ENCODE data around the gene ERICH6. TPM values are rescaled to one million over a fixed set of nuclear protein-coding genes. Genes with fewer than 3 reads are reported as not detected.
A peak's percentile ranks its signal among the peaks of the same experiment; 100 is the strongest.

Gene ERICH6
- total RNA-seq (2014; rRNA removed; shearing (Covaris generic)), result 0.07 TPM in 1 of 2 replicates, not detected in the other

- DNase-seq (ENCODE audit: low read depth), result peak; percentile 95
These were observed at the start of gene ERICH6 for GRCh38 chr3:150703756-150704344. TSS of gene ERICH6 (minus strand) at chr3:150703920. CDS start at chr3:150703898, 22 bp downstream.

DNA sequence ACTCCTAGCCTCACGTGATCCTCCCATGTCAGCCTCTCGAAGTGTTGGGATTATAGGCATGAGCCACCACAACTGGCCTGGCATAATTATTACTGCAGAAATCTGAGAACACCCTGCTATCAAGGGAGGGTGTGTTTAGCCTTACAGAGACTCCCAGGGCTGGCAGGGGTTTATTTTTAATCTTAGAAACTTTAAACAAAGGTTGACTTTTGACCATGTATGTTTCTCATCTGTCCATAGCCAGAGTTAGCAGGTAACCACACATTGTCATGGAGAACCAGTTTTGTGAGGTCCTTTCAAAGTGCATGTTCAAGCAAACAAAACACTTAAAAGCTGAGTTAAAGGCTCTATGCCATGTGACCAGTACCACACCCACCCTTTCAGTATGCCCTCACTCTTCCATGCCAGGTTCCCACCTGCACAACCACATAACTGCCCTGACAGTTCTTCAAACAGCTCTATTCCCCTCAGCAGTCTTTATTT, 48.1 kb upstream of the ERICH6 start:
- DNase-seq (ENCODE audit: low read depth), result no peak

DNA sequence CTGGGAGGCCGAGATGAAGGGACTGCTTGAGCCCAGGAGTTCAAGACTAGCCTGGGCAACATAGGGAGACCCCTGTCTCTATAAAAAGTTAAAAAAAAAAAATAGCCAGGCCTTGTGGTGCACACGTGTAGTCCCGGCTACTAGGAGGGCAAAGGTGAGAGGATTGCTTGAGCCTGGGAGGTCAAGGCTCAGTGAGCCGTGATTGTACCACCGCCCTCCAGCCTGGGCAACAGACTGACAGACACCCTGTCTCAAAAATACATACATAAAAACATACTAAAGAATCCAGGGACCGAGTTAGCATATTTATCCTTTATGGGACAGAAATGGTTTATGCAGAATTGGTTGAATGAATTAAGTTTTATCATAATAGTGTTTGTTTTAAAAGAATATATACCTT, 45.5 kb upstream of the ERICH6 start:
- no peak for DNase-seq (ENCODE audit: low read depth)

DNA sequence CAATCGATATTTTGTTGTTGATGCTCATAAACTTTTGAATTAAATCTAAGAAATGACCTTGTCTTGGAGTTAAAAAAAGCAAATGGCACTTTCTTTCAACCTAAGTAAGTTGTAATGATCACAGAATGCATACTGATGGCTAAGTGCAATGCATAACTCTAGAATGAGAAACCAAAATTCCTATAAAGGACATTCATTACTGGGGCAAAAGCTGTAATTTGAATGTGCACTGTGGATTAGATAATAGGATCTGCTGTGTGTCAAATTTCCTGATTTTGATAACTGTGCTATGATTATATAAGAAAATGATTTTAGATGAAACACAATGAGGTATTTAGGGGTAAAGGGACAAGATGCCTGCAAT, 44.9 kb upstream of the ERICH6 start:
- no peak for DNase-seq (ENCODE audit: low read depth)

DNA sequence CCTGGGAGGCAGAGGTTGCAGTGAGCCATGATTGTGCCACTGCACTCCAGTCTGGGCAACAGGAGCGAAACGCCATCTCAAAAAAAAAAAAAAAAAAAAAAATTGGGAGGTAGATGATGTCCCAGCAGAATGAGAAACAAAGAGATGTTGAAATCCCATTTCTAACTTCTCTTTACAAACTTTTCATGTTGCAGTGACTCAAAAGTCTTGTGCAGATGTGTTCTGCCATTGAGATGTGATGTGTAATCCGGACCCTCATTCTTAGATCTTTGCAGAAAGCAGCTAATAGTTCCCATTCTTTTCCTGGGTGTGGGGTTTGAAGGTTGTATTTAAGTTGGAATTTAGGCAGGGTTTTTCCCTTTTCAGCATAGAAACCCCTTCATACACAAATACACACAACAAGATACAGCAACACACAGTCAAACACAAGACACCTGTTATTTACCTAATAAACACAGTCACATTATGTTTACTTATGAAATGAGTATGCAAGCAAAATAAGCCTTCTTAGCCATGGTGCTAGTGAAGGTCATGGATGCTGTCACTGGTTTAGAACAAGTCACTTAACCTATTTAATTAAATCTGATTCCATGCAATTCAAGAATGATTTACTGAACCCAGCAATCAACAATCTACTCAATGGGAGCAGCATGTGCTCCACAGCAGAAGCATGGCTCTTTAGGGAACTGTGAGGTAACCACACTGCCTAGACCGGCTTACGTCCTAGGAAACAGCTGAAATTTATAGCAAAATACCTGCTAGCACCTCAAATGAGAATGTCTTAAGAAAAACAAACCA, 44.4 kb upstream of the ERICH6 start:
- DNase-seq (ENCODE audit: low read depth), result no peak

- no peak for DNase-seq (ENCODE audit: low read depth)
These were observed 43.3 kb upstream of the ERICH6 start for GRCh38 chr3:150746791-150747590.

DNA sequence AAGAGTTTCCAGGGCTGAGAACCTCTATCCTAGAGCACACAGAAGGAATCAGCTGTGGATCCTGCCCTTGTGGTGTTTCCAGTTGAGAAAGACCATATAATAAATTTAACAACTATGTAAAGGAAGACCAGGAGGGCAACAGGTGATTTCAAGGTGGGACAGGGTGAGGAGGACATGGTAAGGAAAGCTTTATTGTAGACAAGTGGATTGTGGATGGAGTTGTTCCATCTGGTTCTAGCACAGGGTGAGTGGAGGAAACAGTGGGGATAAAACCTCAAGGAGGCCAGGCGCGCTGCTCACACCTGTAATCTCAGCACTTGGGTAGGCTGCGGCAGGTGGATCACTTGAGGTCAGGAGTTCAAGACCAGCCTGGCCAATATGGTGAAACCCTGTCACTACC, 42.1 kb upstream of the ERICH6 start:
- no peak for DNase-seq (ENCODE audit: low read depth)

DNA sequence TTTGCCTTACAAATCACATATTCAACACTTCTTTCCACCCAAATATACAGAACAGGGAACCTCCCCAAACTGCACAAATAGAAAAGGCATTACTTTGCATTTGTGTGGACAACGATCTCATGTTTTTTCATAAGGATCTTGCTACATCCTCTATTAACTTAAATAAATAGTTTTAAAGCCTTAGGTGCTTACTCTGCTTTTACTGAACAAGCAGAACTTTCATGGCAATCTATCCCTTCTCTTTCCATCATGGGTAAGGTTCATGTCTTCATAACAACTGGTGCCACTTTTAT, 41.1 kb upstream of the ERICH6 start:
- DNase-seq (ENCODE audit: low read depth), result no peak

DNA sequence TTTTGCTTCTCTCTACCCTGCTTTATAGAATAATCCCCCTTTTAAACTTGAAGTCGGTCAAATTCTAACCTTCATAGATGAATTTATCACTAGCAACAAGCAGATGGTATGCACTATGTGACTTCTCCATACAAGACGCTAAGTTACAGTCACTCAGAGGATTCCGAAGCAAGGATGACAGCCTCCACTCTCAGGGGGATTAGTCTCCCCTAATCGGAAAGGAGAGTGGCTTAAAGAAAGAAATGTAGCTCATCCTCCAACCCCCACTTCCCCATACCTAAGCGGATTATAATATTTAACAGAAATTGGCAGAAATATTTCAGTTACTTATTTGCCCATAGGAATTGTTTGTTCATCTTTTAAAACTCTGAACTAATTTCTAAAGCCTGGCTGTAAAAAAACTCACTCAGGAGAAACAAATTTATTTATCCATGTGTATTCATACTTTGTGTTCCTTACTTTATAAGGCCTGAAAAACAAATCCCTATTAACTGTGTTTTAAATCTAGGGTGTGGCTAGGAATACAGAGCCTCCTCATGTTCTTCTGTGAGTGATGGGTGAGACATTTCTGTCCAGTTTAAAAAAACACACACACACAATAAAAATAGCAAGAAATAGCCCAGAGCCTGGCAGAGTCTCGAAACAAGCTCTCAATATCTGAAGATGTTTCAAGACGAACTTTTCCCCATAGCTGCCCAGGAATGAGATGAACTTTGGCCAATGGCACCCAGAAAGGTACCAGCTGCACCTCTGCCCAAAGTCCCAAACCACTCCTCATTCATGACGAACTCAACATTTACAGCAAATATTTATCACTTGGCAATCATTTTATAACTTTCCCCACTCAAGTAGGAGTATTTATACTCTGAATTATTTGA, 40.6 kb upstream of the ERICH6 start:
- DNase-seq (ENCODE audit: low read depth), result no peak

GRCh38 chr3:150743508-150743907, 39.8 kb upstream of the ERICH6 start:
- peak; percentile 76 for DNase-seq (ENCODE audit: low read depth)

DNA sequence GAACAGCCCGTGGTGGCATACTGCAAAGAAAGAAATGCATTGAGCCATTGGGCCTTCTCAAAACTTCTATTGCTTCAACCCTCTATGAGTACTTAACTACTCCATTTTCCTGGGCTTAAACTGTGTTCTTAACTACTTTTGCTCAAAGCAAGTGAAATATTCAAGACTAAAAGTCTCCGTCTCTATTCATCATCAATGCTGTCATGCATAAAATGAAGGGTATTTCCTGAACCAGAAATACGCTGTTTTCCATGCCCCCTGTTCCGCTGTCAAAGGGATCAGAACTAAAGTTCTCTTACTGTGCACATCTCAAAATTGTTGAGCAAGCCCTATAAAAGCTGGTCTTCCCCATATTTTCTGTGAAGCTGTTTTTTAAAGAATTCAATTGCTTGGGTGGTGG, 39.0 kb upstream of the ERICH6 start:
- DNase-seq (ENCODE audit: low read depth), result no peak

- no peak for DNase-seq (ENCODE audit: low read depth)
These were observed 38.4 kb upstream of the ERICH6 start for GRCh38 chr3:150742141-150742523.

GRCh38 chr3:150741497-150742140, 37.9 kb upstream of the ERICH6 start:
- DNase-seq (ENCODE audit: low read depth), result no peak

- DNase-seq (ENCODE audit: low read depth), result no peak
These were observed 37.2 kb upstream of the ERICH6 start for GRCh38 chr3:150740733-150741496.

DNA sequence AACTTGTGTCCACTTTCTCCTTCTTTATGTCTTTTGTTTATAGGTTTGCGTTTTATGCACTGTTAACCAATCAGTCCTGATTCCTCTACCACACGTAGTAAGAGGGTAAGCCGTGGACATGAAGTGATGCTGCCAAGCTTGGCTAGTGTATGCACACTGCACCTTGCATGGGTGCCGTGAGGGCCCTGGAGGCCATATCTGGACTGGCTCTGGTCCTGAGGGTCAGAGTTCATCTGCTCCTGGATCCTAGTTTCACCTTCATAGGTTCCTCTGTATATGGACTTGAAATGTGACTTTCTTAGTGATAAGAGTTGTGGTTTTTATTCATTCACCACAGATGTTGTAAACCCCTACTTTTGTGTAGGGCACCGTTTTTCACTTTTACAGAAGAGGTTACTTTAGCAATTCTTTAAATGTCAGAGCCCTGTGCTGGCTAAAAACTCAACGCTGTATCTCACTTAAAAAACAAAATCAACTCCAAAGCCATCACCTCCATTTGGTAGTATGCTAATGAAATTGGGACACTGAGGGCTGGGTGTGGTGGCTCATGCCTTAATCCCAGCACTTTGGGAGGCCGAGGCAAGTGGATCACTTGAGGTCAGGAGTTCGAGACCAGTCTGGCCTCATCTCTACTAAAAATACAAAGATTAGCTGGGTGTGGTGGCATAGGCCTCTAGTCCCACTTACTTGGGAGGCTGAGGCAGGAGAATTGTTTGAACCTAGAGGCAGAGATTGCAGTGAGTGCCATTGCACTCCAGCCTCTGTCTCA, 36.3 kb upstream of the ERICH6 start:
- no peak for DNase-seq (ENCODE audit: low read depth)

DNA sequence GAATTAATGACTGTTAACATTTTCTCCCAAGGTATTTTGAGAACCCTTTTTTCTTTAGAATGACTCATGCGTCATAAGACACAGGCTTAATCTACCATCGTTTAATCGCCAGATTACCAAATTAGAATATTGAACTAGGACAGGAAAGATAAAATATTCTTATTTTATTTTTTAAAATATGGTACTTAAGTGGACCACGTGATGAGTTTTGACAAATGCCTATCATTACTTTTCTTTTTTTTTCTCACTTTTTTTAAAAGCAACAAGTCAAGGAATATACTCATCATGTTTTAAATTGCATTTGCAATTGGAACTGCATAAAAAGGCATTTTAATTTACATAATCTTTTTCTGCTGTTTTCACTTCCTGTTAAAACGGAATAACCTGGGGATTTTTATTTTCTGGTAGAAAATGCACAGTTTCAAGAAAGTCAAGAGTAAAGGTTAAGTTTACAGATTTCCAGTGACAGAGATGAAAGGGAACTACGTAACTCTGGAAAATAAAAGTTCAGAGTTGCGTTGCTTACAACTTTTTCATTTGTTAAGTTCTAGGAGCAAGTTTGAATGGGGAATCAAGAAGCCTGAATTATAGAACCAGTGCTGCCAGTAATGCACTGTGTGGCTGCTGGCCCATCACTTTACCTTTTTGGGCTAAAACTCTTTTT, 35.6 kb upstream of the ERICH6 start:
- DNase-seq (ENCODE audit: low read depth), result no peak

- peak; percentile 64 for DNase-seq (ENCODE audit: low read depth)
These were observed 35.0 kb upstream of the ERICH6 start for GRCh38 chr3:150738688-150739087.

DNA sequence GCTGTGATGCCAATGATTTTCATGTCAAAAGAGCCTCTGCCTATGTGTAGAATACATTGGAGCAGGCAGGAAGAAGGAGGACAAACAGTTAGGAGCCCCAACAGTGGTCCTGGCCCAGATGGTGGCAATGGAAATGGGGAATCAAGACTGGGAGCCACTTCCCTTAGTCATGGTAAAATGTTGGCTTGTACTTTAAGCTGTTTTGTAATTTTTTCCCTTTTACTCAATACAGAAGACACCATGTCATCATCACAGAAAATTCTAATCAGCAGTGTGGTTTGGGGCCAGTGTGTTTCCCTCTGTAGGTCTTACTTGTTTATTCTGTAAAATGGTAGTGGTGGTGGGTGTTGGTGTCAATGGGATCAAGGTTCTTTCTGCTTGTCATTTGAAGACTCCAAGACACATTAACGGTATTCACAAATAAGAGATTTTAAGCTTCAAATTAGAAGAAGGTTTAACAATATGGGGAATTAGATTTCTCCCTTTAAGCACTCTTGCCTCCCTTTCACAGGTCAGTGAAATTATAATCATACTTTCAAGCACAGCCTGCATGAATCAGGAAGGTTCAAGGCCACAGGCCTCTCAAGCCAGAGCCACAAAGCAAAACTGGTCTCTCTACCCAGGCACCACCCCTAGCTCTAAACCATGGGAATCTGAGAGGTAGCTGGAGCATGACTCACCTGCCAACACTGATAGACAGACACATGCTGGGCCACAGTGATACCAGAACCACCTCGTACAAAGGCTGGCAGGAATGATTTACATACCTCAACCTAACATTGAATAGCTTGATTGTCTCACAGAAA, 34.4 kb upstream of the ERICH6 start:
- peak; percentile 92 for DNase-seq (ENCODE audit: low read depth)
